Measurements from ENCODE around the gene SOX13. TPM values are rescaled to one million over a fixed set of nuclear protein-coding genes. Genes with fewer than 3 reads are reported as not detected.

Gene SOX13
- total and polyA plus RNA-seq, 2 of the 4 experiments (the other 2 are of a cell fraction): 0.54 to 3.5 TPM

DNA sequence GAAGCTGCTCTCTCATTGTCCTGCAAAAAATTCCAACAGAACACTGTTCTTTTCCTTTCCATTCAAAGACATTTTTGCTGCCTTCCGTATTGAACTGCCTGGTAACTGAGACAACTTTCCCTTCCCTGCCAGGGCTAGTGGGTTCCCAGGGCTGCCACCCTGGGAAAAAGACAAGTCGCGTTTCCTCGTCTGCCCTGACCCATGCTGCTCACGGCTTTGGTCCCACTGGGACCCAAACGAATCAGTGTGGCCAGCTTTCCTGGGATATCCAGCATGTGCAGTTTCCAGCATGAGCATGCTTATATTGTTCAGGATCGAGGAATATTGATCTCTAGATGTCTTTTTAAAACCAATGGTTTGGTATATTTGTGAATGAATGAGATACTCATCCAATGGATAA lies 18.2 kb downstream of the SOX13 start:
- peaks cover 0 to 5% of the 10 kb centered on the region in 2 experiments; a peak in 1 of 4 replicates for H3K79me1 ChIP-seq (ENCODE audit: low read depth in 1 of 2, low read length in 2 of 2)
- no peak overlapping the region for H4K8ac ChIP-seq (ENCODE audit: low read depth in 2 of 2, low read length in 2 of 2)
- H3K36me3 ChIP-seq (ENCODE audit: control insufficient read depth, insufficient read depth, low read length): no peaks in the 10 kb centered on the region
- TF ChIP-seq, protein P1, sequence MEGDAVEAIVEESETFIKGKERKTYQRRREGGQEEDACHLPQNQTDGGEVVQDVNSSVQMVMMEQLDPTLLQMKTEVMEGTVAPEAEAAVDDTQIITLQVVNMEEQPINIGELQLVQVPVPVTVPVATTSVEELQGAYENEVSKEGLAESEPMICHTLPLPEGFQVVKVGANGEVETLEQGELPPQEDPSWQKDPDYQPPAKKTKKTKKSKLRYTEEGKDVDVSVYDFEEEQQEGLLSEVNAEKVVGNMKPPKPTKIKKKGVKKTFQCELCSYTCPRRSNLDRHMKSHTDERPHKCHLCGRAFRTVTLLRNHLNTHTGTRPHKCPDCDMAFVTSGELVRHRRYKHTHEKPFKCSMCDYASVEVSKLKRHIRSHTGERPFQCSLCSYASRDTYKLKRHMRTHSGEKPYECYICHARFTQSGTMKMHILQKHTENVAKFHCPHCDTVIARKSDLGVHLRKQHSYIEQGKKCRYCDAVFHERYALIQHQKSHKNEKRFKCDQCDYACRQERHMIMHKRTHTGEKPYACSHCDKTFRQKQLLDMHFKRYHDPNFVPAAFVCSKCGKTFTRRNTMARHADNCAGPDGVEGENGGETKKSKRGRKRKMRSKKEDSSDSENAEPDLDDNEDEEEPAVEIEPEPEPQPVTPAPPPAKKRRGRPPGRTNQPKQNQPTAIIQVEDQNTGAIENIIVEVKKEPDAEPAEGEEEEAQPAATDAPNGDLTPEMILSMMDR (conservative IDR thresholded peaks at IDR 0.05; ENCODE audit: low read depth, low read length): no peak
- TF ChIP-seq MAZ (IDR thresholded peaks at IDR 0.05; ENCODE audit: borderline replicate concordance, low read depth, low read length) (no peak), FOS (IDR thresholded peaks at IDR 0.05; ENCODE audit: low read depth, low read length) (no peak)
- no peak overlapping the region for H3K14ac ChIP-seq (replicated peaks; ENCODE audit: low read depth, low read length)
- H3K23ac ChIP-seq (ENCODE audit: low read depth, low read length): no peak overlapping the region
- no peak overlapping the region for H3K27ac ChIP-seq (ENCODE audit: insufficient read depth, low read length)
- no peak overlapping the region for H2BK20ac ChIP-seq (ENCODE audit: low read depth, low read length)
- 100% methylated on average over 5 of the region's 7 CpGs; no CpG with 5 or more reads in 1 of the 2 experiments for WGBS, 2 experiments (ENCODE audit: extremely low coverage in 2 of 2, insufficient read length in 1 of 2)
- H2AFZ ChIP-seq (replicated peaks; ENCODE audit: low read length, poor library complexity): no peak overlapping the region
- H3K9me3 ChIP-seq (ENCODE audit: control insufficient read depth, insufficient read depth, low read length): no peaks in the 10 kb centered on the region
- no peak overlapping the region for H3K56ac ChIP-seq (ENCODE audit: extremely low read depth, insufficient read depth, low read length)
- DNase-seq (no peak), ATAC-seq (ENCODE audit: low read depth) (no peak)
- BruUV-seq (replicated peaks): no TSS peak
- no peaks in the 10 kb centered on the region for H3K9me1 ChIP-seq (ENCODE audit: insufficient read depth, low read length)
- H4K20me1 ChIP-seq (ENCODE audit: insufficient read depth, low read length): no peaks in the 10 kb centered on the region
- CTCF ChIA-PET: no interaction called here
- no peak overlapping the region for H2BK5ac ChIP-seq (ENCODE audit: low read depth, low read length, poor library complexity, severe bottlenecking)
- H4K5ac ChIP-seq (ENCODE audit: low read depth, low read length): no peak overlapping the region
- H3K4me3 ChIP-seq (ENCODE audit: insufficient read depth, low read depth, low read length): no peak overlapping the region
- peaks cover 4% of the 10 kb centered on the region; the same call in 1 of the 2 replicates for H3K4me1 ChIP-seq (ENCODE audit: control insufficient read depth, insufficient read depth, low read length)
- POLR2A ChIA-PET (ENCODE audit: unreplicated experiment): no interaction called here
- no peak overlapping the region for H3K9ac ChIP-seq (ENCODE audit: low read depth, low read length)
- intact Hi-C loops (cut with micrococcal nuclease) (no loop called here), dilution Hi-C loops (cut with HindIII; ENCODE audit: low sequenced_read_pairs, unreplicated experiment) (no loop called here), in situ Hi-C loops (cut with MboI; ENCODE audit: low sequenced_read_pairs) (no loop called here)
- H4K91ac ChIP-seq (ENCODE audit: insufficient read depth, low read depth, low read length): no peak overlapping the region
- H2BK15ac ChIP-seq (ENCODE audit: low read depth, low read length): no peak overlapping the region
- no peak overlapping the region for H3K4ac ChIP-seq (ENCODE audit: low read depth, low read length)
- no peak overlapping the region for H2AK5ac ChIP-seq (ENCODE audit: low read depth, low read length)
- no peak overlapping the region for H2BK120ac ChIP-seq (ENCODE audit: low read depth, low read length)
- H3K27me3 ChIP-seq (ENCODE audit: control insufficient read depth, insufficient read depth, low read length): no peaks in the 10 kb centered on the region
- H2AK9ac ChIP-seq (replicated peaks; ENCODE audit: low read depth, low read length, poor library complexity): no peak overlapping the region
- no peak overlapping the region for H3K4me2 ChIP-seq (ENCODE audit: low read depth, low read length)
- no peak overlapping the region for H3K18ac ChIP-seq (ENCODE audit: low read depth, low read length)
